ENCODE results near the gene ZC3H11A.
"Not testable (repeated sequence)": the region's sequence is repeated elsewhere in the genome, so short reads cannot be mapped to it uniquely, and the experiment has no call there.

The ZC3H11A gene

DNA sequence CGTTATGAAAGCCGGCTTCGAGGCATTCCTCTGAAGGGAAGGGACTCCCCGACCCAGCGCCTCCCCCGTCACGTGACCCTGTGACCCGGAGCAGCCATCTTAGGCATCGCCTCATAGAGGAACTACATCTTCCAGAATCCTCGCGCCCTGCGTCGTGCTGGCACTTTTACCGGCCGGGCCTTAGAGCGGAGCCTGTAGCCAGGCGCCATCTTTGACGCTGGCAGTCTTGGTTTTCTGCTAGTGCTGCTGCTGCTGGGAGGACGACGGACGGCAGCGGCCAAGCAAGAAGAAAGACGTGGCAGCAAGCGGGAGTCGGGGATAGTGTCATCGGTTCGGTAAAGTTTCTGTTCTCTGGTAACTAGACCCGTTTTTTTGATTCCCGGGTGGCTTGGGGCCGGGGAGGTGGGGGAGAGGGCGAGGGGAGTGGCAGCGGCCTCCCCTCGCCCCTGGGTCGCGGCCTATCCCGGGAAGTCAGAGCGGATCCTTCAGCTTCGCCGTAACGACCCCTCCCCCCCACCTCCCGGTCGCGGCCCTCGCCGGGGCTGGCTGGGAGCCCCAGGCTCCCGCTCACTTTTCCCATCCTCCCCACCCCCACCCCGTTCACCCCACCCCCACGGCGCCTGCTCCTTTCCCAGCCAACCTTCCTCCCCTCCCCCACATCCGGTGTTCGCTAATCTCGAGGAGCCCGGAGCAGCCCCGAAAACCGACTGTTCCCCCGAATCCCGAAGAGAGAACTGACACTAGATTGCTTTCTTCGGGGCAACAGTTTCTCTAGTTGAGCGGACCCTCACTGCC lies at the start of gene ZC3H11A, which contains the start of gene ZBED6:
TSS of gene ZC3H11A (plus strand) at position 183 of the 795 bp plus-strand sequence. CDS start 21,448 bp downstream, outside the sequence.
TSS of gene ZBED6 (plus strand) at position 183 of the 795 bp plus-strand sequence. CDS start 1,900 bp downstream, outside the sequence.
- peak; percentile 97 for DNase-seq (ENCODE audit: low read depth in 2 of 2)

DNA sequence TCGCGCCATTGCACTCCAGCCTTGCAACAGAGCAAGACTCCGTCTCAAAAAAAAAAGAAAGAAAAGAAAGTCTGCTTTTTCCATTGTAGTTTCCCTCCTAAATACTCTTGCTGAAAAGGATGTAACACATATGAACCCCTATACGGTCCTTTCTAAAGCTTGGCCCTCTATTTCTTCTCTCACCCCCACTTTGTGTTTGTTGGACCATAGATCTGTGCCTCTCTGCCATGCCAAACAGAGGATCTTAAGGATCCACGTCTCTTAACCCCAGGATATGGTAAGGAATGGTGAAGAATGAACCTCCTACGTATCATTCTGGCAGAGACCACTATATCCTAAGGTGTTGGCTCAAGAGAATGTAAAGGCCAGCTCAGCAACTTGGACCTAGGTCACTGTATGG lies 49.1 kb upstream of the ZC3H11A start:
- DNase-seq (ENCODE audit: low read depth in 2 of 2) = no peak

- DNase-seq (ENCODE audit: low read depth in 2 of 2) = no peak
These were observed 44.4 kb upstream of the ZC3H11A start for GRCh38 chr1:203751051-203751450.

DNA sequence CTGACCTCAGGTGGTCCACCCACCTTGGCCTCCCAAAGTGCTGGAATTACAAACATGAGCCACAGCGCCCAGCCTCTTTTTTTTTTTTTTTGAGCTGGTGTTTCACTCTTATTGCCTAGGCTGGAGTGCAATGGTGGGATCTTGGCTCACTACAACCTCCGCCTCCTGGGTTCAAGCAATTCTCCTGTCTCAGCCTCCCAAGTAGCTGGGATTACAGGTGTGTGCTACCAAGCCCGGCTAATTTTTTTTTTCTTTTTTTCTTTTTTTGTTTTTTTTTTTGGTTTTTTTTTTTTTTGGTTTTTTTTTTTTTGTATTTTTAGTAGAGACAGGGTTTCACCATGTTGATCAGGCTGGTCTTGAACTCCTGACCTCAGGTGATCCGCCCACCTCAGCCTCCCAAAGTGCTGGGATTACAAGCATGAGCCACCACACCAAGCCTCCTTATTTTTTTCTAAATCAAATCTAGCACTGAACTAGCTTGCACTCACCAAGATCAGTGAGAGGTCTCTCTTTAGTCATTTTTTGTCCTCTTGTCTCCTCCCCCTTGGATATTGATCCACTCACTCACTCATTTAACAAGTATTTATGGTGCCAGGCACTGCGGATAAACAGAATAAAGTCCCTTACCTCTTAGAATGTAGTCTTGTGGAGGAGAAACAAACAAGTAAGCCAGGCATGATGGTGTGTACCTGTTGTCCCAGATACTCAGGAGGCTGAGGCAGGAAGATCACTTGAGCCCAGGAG lies 43.6 kb upstream of the ZC3H11A start:
- DNase-seq (ENCODE audit: low read depth in 2 of 2) = not testable (repeated sequence)

GRCh38 chr1:203754455-203754864 lies 41.0 kb upstream of the ZC3H11A start:
- DNase-seq (ENCODE audit: low read depth in 2 of 2) = no peak

GRCh38 chr1:203756036-203756435 lies 39.4 kb upstream of the ZC3H11A start:
- DNase-seq (ENCODE audit: low read depth in 2 of 2) = no peak

DNA sequence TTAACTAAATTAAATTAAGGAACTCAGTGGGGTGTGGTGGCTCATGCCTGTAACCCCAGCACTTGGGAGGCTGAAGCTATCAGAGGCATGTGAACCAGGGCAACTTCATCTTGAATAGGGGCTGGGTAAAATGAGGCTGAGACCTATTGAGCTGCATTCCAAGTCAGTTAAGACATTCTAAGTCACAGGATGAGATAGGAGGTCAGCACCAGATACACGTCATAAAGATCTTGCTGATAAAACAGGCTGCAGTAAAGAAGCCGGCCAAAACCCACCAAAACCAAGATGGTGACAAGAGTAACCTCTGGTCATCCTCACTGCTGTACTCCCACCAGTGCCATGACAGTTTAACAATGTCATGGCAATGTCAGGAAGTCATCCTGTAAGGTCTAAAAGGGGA lies 36.7 kb upstream of the ZC3H11A start:
- not testable (repeated sequence) for DNase-seq (ENCODE audit: low read depth in 2 of 2)

DNA sequence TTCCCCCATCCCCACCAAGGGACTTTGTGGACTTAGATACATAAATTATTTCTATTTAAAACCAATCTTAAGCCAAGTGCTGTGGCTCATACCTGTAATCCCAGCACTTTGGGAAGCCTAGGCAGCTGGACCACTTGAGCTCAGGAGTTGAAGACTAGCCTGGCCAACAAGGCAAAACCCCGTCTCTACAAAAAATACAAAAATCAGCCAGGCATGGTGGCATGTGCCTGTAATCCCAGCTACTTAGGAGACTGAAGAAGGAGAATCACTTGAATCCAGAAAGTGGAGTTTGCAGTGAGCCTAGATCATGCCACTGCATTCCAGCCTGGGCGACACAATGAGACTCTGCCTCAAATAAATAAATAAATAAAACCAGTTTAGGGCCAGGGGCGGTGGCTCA lies 34.9 kb upstream of the ZC3H11A start:
- no peak for DNase-seq (ENCODE audit: low read depth in 2 of 2)

- DNase-seq (ENCODE audit: low read depth in 2 of 2) = not testable (repeated sequence)
These were observed 33.5 kb upstream of the ZC3H11A start for GRCh38 chr1:203761958-203762357.

- no peak for DNase-seq (ENCODE audit: low read depth in 2 of 2)
These were observed 31.9 kb upstream of the ZC3H11A start for GRCh38 chr1:203763505-203763904.

DNA sequence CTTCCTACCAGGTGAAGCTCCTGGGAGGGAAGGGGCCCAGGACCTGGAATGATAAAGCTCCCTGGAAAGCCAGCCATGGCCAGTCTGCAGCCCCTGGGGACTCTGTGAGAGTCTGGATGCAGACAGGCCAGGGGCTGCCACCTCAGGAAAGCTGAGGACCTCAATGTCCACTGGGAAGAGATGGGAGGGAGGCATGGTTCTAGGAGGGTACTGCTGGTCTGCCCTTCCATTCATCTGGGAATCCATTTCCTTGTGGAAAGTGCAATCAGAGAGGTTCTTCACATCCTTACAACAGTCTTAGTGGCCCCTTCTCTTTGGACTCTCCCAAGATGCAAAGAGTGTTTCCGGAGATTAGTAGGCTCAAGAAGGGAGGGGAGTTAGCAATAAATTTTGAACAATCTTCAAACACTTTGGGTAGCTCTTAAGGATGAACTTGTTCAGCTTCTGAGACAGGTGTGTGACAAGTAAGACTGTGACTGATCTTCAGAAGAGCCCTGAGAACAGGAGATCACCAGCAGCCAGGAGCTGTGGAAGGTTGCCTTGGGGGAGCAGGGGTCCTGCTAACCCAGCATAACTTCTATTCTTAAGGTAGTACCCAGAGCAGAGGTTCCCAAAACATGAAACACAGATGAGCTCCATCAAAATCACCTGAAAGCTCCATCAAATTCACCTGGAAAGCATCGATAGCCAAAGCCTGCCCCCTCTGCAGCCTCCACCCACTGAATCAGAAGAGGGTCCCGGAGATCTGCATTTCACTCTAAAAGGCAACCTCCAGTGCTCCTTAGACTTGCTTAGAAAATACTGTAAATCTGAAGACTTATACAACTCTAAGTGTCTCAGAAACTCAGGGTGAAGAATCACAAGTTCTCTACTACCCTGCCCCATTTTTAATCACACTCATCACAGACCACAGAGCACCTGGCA lies 31.1 kb upstream of the ZC3H11A start:
- no peak for DNase-seq (ENCODE audit: low read depth in 2 of 2)

GRCh38 chr1:203765029-203765837 lies 30.2 kb upstream of the ZC3H11A start, which contains the start of gene LAX1:
Gene LAX1, plus strand, starts transcription at chr1:203765183. Its CDS starts 383 bp downstream, at chr1:203765566.
- DNase-seq (ENCODE audit: low read depth in 2 of 2) = peak; percentile 42 to 67

GRCh38 chr1:203768256-203768655 lies 27.2 kb upstream of the ZC3H11A start:
- DNase-seq (ENCODE audit: low read depth in 2 of 2) = no peak

DNA sequence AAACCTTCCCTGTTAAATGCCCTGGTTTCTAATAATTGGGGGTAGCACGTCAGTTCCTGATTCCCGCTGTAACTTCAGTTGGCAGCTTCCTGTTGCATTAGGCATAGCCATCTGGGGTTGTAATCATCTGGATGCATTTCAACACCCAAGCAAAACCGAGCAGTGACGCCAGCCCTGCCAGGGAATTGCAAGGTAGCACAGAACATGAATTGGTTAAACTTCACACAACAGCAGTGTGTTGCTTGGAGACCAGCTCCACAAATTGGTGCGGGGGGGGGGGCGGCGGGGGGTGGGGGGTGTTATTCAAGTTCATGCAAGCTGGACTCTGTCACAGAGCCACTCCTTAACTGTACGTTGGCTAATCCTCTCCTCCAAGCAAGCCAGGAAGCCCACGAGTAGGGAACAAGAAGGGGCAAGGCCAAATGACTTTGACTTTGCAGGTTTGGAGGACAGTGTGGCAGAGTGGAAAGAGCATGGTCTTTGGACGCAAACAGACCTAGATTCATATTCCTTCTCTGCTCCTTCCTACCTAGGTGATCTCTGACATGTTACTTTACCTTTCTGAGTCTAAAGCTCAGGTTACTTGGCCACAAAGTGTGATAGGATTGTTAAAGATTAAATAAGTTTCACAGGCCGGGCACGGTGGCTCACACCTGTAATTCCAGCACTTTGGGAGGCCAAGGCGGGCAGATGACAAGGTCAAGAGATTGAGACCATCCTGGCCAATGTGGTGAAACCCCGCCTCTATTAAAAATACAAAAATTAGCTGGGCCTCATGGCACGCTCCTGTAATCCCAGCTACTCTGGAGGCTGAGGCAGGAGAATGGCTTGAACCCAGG lies 25.7 kb upstream of the ZC3H11A start:
- no peak for DNase-seq (ENCODE audit: low read depth in 2 of 2)

GRCh38 chr1:203771901-203772301 lies 23.5 kb upstream of the ZC3H11A start:
- no peak for DNase-seq (ENCODE audit: low read depth in 2 of 2)

GRCh38 chr1:203772836-203773235 lies 22.6 kb upstream of the ZC3H11A start:
- DNase-seq (ENCODE audit: low read depth in 2 of 2) = no peak

- no peak for DNase-seq (ENCODE audit: low read depth in 2 of 2)
These were observed 18.8 kb upstream of the ZC3H11A start for GRCh38 chr1:203776636-203777035.

DNA sequence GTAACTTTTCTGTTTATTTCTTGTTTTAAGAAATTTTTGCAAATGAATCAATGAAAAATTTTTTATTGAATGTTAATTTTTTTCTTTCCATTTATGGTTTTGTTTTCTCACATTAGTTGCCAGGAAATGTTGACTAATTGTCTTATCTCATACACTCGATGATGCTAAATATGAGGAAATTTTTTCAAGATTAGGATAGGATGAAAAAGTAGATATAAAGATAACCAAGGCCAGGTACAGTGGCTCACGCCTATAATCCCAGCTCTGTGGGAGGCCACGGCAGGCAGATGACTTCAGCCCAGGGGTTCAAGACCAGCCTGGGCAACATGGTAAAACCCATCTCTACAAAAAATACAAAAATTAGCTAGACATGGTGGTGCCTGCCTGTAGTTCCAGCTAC lies 17.8 kb upstream of the ZC3H11A start:
- no peak for DNase-seq (ENCODE audit: low read depth in 2 of 2)

DNA sequence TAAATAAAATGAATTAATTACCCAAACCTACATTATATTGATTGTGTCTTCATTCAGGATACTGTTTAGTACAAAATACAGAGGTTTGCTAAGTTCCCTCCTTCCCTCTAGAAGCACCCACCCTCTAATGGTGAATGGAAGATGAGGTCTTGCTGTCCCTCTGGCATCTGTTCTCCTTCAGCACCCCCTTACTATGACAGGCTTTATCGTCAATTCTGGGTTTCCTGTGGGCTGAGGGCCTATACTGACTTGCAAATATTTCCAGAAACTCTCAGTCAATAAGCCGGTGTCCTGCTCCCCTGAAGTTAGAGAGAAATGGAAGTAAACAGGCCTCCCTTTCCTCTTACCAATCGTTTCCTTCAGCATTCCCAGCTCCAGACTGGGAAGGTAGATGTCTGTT lies 17.3 kb upstream of the ZC3H11A start:
- DNase-seq (ENCODE audit: low read depth in 2 of 2) = no peak

- no peak for DNase-seq (ENCODE audit: low read depth in 2 of 2)
These were observed 16.6 kb upstream of the ZC3H11A start for GRCh38 chr1:203778789-203779188.

All from stimulated activated CD8-positive, alpha-beta memory T cell treated with anti-CD3 and anti-CD28 coated beads, Interleukin-2, amount 100 ng/mL, for 48 hours (primary cell).